Measurements from ENCODE around the gene PANX2.
"Not testable (repeated sequence)": the region's sequence is repeated elsewhere in the genome, so short reads cannot be mapped to it uniquely, and the experiment has no call there.

GRCh38 chr22:50204998-50205397, 34.5 kb downstream of the PANX2 start:
- not testable (repeated sequence) for TF ChIP-seq CTCF, POLR2A, EP300 (IDR thresholded peaks at IDR 0.05)
